ENCODE results near the gene KPNA5.
"Not testable (repeated sequence)": the region's sequence is repeated elsewhere in the genome, so short reads cannot be mapped to it uniquely, and the experiment has no call there.

Gene KPNA5

GRCh38 chr6:116705917-116706316 lies 24.9 kb downstream of the KPNA5 start:
- DNase-seq: no peak

GRCh38 chr6:116714296-116714695 lies 33.3 kb downstream of the KPNA5 start:
- DNase-seq: no peak

GRCh38 chr6:116714761-116715160 lies 33.8 kb downstream of the KPNA5 start:
- DNase-seq: no peak

DNA sequence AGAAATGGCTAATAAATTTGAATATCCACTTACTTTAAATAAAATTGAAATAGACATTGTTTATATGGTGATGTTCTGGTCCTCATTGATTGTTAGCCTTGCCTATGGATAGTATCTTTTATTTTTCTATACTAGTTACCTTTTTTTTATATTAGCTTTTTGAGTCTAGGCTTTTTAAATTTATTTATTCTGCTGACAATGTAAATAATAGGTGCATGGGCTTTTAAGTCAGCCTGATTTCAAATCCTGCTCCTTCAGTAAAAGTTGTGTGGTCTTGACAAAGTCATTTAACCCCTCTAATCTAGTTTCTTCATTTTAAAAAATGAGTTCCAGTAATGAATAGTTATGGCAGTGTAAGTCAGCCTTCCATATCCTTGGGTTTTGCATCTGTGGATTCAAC lies 45.9 kb downstream of the KPNA5 start:
- DNase-seq: no peak

- no peak for DNase-seq
These were observed 49.5 kb downstream of the KPNA5 start for GRCh38 chr6:116730513-116730912.

DNA sequence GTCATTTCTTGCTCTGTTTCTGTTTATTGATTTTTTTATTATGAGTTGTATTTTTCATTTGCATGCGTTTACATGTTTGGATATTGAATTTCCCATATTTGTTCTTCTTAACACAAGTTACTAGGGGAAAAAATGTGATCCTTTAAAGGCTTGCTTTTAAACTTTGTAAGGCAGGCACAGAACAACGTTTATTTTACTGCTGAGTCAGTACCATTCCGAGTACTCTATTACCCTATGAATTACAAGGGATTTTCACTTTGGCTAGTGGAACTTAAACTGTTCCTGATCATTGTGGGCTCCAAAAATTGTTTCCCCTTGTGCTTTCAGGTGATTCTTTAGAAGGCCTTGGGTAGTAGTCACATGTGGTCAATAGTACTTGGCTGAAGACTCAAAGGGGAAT lies 56.0 kb downstream of the KPNA5 start:
- DNase-seq: no peak

GRCh38 chr6:116740486-116740885 lies 59.5 kb downstream of the KPNA5 start:
- DNase-seq: not testable (repeated sequence)

- no peak for DNase-seq
These were observed 60.6 kb downstream of the KPNA5 start for GRCh38 chr6:116741571-116741970.

DNA sequence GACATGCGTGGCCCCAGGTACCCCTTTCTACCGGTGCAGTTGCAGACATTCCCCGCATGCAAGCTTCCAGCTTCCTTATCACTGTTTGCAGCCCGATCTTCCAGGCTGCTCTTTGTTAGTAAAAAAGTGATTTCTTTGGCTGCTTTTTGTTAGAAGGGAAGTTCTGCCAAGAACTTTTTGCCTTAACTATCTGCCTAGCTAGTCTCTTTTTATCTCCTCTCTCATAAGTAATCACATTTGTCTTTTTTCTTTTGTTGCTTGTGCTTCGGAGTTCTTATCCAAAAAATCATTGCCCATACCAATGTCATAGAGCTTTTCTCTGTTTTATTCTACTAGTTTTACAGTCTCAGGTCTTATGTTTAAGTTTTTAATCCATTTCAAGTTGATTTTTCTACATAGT lies 64.2 kb downstream of the KPNA5 start:
- DNase-seq: no peak

DNA sequence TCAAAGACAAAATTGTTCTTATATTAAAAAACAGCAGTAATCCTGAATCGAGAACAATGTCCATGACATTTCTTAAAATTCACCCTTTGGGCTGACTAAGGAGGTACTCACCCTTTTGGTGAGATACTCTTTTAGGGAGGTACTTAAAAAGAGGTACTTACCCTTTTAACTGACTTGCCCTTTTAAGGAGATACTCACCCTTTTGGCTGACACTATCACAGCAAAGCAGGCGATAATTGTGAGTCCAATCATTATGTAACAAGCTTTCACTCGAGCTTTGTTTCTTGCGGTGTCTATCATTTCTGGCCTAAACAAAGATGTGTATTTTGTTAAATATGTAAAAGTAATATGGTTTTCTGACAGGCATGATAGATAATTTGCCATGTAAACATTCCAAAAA lies 80.8 kb downstream of the KPNA5 start:
- DNase-seq: no peak

GRCh38 chr6:116762235-116762634 lies 81.2 kb downstream of the KPNA5 start:
- no peak for DNase-seq

DNA sequence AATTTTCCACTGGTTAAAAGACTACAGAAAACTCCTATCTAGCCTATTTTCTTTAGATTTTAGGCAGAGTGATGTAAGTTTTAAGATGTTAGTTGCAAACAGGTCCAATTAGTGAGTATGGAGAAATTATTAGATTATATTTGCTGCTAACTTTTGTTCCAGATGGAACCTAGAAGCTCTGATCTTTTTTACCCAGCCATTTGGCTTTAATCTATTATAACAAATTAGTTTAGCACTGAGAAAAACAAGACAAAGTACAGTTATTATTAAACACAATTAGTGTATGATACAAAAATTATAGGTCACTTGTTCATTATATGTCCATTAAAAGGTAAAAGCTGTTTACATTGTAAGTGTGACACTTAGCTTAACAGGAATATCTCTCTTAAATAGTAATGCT lies 82.0 kb downstream of the KPNA5 start:
- no peak for DNase-seq

- DNase-seq: no peak
These were observed 83.1 kb downstream of the KPNA5 start for GRCh38 chr6:116763906-116764628.

DNA sequence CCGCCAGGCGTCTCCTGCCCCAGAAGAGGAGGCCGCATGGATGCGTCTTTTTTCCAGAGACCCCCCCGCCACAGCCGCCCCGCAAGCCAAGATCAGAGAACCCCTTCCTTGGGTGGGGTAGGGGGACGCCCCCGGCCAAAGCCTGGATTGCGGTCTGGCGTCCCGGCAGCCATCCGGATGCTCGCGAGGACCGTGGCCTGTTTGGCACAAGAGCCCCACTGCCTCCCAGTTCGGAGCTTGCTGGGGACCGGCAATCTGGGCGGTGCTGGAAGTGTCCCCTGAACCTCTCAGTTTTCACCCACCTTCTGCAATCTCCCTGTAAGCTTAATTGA lies 83.6 kb downstream of the KPNA5 start:
- no peak for DNase-seq

DNA sequence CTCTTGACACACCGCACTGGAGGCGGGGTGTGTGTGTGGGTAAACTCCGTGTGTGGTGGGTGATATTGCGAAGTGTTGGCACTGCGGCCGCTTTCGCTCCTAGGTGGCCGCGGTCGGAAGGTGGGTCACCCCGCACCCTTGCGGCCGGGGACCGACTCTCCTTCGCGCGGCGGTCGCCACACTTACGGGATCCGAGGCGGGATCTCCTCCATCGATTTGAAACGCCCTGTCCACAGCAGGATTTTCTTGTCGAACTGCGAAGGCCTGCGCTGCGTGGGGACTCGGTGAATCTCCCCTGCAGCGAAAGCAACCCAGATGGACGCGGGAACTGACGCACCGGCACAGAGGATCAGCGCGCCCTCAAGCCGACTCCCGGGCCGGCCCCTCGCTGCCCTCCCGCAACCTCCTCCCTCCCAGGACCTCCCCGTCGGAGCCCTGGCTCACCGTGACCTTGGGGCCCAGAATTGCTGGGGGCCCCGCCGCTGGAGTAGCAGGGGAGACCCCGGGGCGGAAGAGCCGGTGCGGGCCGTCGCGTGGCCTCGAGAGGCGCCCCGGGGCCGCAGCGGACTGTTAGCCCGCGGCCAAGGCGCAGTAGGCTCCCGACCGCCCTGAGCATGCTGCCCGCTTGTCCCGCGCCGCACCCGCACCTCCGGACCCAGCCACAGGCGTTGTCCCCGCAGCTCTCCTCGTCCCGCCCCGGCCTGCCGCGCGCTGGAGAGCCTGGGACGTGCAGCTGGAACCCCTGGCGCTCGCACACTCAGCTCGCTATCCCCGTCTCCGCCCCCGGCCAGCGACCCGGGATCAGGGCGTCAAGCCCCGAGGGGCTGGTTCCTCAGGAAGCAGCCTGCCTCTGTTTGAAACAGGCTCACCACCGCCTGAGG lies 84.2 kb downstream of the KPNA5 start, which contains the start of gene FAM162B:
Gene FAM162B, minus strand, starts transcription at position 759 of the 881 bp plus-strand sequence. Its CDS starts 143 bp downstream, at position 616.
- no peak for DNase-seq

GRCh38 chr6:116766506-116767176 lies 85.6 kb downstream of the KPNA5 start:
- no peak for DNase-seq

DNA sequence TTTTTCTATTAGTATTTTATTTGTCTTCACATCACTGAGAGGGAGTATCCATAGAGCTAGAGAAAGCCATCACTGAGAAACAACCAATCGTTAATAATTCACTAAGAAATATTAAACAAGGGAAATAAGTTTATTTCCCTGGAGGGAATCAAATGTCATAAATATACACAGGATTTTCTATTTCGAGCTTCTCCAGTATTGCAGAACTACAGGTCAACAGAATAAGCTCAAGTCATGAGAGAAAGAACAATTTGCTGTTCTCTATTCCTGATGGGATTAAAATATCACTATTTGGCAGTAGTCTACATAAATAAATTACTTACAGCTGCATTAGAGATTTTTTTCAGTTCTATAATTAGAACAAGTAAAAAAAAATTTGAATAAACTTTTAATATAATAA lies 86.7 kb downstream of the KPNA5 start:
- DNase-seq: no peak

- DNase-seq: no peak
These were observed 91.4 kb downstream of the KPNA5 start for GRCh38 chr6:116772450-116772849.

GRCh38 chr6:116773886-116774285 lies 92.9 kb downstream of the KPNA5 start:
- no peak for DNase-seq

DNA sequence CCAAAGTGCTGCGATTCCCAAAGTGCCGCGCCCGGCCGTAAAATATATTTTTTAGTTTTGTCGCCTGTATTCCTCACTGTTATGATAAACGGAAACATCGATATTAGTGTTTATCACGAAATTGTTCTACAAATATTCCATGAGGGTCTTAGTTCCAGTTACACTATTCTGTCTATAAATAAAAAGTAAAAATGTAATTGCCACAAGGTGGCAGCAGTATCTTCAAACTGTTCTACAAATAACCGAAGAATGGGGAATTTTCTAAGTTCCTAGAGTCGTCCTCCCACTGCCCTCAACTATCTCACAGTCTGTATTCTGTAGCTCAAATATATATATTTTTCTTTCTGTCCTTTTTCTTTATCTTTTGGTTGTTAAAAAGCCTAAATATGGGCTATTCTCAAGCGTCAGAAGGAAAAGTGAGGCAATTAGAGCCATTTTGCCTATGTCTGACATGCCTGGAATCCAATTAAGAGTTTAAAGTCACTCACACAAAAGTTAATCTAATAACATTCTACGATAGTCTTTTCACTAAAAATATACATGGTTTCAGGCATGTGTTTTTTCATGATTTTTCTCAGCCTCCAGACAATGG lies 98.7 kb downstream of the KPNA5 start:
- DNase-seq: no peak

- DNase-seq: no peak
These were observed 102.8 kb downstream of the KPNA5 start for GRCh38 chr6:116783852-116784251.

Measured in NCI-H1417 treated with DMSO at 0.1 percent for 48 hours (cell line).